IPS-18c (cell line): Measurements from ENCODE around the gene PDX1.

ENCODE experiments used
- H3K4me3 ChIP-seq: 2 replicates; pipeline ENCODE4 v1.7.0; 2013; ENCODE audit warnings: low read depth, mild to moderate bottlenecking, low read length, moderate library complexity; ENCODE audit not compliant: insufficient read depth
- H3K9me3 ChIP-seq: one replicate; pipeline ENCODE4 v1.6.1; 2013; ENCODE audit warnings: mild to moderate bottlenecking, low read length, moderate library complexity; ENCODE audit not compliant: control insufficient read depth, insufficient read depth

PDX1 gene

DNA sequence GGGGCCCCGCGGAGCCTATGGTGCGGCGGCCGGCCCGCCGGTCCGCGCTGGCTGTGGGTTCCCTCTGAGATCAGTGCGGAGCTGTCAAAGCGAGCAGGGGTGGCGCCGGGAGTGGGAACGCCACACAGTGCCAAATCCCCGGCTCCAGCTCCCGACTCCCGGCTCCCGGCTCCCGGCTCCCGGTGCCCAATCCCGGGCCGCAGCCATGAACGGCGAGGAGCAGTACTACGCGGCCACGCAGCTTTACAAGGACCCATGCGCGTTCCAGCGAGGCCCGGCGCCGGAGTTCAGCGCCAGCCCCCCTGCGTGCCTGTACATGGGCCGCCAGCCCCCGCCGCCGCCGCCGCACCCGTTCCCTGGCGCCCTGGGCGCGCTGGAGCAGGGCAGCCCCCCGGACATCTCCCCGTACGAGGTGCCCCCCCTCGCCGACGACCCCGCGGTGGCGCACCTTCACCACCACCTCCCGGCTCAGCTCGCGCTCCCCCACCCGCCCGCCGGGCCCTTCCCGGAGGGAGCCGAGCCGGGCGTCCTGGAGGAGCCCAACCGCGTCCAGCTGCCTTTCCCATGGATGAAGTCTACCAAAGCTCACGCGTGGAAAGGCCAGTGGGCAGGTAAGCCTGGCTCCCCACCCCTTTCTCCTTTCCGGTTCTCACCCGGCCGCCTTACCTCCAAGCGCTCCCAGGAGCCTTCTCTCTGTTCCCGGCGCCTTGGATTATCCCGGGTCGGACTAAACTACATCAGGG, at the start of gene PDX1:
Gene PDX1 (plus strand): TSS at position 67 of the 743 bp plus-strand sequence. CDS start 139 bp downstream, at position 206.
- peak within 1 kb of the TSS; percentile 29; the same call in 1 of the 2 replicates for H3K4me3 ChIP-seq
- H3K9me3 ChIP-seq, result peaks cover 5% of the 10 kb centered on the region

DNA sequence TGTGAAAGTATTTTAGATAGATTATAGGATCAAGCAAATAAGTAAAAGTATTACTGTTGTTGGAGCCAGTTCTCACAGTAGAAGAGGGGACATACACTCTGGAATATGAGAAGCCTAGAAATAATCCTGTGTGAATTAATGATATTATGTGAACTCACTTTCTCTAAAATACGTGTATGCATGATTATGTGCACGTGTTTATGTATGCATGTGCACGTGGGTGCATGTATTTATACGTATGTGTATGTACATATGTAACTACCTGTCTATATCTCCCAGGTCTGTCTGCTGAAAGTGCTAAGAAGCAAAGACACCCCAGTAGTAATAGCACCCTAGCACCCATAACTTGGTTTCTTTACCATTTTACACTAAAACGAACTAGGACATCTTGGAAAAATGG, 41.5 kb upstream of the PDX1 start:
- no peaks in the 10 kb centered on the region for H3K9me3 ChIP-seq
- no peak overlapping the region for H3K4me3 ChIP-seq

DNA sequence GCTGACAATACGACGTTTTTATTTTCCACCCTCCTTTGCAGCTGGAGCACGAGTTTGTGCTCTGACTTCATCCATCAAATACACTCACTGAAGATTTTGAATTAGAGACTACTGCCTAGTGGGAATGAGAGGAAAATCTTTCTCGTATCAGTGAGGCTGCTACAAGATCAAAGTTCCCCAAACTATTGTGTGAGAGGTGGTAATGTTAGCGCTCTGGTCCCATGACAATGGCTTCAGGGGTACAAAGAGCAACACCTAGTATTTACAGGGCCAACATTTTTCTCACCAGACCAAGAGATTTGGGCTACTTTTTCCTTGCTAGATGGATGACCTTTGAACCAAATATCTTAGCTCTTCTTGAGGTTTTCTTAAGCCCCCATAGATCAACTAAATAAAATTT, 30.3 kb upstream of the PDX1 start:
- Histone ChIP-seq H3K9me3 (no peaks in the 10 kb centered on the region), H3K4me3 (no peak overlapping the region)

DNA sequence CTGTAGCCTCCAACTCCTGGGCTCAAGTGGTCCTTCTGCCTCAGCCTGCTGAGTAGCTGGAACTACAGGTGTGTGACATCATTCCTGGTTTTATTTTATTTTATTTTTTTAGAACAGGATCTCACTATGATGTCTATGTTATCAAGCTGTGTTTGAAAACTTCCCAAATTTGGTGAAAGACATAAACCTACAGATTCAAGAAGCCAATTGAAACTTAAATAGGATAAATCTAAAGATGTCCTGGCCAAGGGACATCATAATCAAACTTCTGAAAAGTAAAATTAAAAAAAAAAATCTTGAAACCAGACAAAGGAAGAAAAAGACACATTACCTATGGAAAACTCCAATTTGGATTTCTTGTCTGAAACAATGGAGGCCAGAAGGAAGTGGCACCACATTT, 23.1 kb upstream of the PDX1 start:
- no peaks in the 10 kb centered on the region for H3K9me3 ChIP-seq
- no peak overlapping the region for H3K4me3 ChIP-seq

DNA sequence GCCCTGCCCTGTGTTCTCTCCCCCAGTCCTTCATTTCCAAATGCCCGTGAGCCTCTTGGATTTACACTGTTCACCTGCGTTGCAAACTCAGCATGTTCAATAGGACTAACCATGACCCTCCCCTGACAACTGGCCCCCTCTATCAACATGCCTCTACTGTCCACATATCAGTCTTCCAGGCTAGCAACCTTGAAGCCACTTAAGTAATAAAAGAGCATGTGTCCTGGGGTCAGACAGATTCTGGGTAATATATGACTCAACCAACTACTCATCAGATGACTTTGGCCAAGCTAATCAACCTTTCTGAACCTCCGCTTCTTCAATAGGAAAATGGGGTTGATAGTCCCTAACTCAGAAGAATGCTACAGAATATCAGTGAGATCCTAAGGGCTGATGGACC, 15.1 kb upstream of the PDX1 start:
- Histone ChIP-seq H3K4me3 (no peak overlapping the region), H3K9me3 (no peaks in the 10 kb centered on the region)

DNA sequence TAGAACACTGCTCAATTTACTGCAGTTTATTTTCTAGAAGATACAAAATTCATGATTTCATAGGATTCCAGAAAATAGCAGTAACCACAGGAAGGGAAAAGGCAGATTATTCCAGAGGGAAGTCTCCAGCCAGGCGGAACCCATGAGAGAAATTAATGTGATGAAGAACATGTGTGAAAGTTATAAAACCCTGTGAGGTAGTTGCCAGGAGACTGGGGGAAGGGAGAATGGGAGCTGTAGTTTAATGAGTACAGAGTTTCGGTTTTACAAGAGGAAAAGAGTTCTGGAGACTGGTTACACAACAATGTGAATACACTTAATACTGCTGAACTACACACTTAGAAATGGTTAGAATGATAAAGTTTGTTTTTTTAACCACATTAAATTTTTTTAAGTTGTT, 14.2 kb upstream of the PDX1 start:
- no peak overlapping the region for H3K4me3 ChIP-seq
- H3K9me3 ChIP-seq, result no peaks in the 10 kb centered on the region

DNA sequence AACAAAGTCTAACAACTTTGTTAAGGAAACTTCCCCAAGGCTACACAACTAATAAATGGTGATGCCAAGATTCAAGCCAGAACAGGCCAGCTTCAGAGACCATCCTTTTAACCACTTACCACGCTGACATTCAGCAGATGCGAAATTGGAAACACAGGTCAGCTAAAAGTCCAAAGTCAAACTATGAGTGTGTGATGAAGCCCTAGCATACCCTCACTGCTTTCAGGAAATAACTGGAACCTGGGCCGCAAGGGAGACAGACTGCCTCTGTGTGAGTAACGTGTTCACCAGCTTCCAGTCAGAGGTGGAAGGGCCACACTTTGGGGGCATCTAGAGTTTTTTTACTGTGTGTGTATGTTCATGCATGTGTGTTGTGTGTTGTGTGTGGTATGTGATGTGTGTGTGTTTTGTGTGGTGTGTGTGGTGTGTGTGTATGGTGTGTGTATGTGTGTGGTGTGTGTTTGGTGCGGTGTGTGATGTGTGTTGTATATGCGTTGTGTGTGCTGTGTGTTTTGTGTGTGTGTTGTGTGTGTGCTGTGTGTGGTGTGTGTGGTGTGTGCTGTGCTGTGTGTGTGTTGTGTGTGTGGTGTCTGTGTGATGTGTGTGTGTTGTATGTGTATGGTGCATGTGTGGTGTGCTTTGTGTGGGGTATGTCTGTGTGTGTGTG, 12.5 kb upstream of the PDX1 start:
- H3K9me3 ChIP-seq, result no peaks in the 10 kb centered on the region
- H3K4me3 ChIP-seq, result no peak overlapping the region

DNA sequence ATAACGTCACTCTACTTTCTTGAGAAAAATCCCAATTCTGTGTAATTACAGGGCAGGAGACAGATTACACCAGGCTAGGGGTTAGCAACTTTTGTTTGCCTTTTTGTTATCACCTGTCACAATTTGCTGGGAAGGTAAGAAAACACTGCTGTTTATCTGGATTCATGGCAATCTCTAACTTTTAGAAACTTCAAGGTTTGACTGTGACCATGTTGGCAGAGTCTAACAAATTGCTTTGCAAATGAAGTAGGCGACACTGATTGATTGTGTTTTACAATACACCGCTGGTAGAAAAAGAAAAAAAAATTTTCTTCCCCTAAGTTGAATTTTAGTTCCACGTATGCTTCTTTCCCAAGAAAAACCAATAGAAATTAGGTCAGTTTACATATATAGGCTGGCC, 10.4 kb upstream of the PDX1 start:
- H3K4me3 ChIP-seq, result no peak overlapping the region
- H3K9me3 ChIP-seq, result no peaks in the 10 kb centered on the region

DNA sequence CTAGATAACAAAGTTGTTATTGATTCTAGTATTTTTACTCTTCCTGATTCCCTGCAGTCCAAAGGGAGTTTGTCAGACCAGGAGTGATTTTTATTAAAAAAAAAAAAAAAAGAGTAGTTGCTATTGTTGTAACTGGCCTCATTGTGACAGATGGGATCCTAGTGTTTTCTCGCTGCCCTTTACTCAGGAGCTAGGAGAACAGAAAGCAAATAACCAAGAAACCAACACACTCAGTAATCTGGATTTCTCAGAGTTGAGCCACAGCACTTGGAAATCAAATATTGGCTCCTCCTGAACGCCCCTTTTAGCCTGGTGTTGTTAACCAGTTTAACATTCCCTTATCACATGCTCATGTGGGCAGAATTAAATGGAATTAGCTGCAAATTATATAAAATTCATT, 8.3 kb upstream of the PDX1 start:
- Histone ChIP-seq H3K4me3 (no peak overlapping the region), H3K9me3 (no peaks in the 10 kb centered on the region)

DNA sequence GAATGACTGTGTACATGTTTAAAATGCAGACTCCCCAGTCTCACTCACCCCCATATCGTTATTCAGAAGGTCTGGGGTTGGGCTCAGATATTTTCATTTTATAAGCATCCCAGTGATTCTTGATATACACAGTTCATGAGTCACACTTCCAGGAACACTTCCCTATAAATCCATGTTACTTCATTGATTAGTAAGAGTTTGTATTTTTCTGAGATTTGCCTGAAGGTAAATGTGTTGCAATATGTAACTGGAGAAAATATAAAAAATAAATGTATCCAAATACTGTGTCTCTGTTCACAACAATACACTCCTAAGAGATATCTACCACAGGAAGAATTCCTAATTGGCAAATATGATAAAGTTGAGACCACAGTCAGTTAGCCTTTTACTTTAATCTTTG, 6.6 kb upstream of the PDX1 start:
- no peaks in the 10 kb centered on the region for H3K9me3 ChIP-seq
- no peak overlapping the region for H3K4me3 ChIP-seq

DNA sequence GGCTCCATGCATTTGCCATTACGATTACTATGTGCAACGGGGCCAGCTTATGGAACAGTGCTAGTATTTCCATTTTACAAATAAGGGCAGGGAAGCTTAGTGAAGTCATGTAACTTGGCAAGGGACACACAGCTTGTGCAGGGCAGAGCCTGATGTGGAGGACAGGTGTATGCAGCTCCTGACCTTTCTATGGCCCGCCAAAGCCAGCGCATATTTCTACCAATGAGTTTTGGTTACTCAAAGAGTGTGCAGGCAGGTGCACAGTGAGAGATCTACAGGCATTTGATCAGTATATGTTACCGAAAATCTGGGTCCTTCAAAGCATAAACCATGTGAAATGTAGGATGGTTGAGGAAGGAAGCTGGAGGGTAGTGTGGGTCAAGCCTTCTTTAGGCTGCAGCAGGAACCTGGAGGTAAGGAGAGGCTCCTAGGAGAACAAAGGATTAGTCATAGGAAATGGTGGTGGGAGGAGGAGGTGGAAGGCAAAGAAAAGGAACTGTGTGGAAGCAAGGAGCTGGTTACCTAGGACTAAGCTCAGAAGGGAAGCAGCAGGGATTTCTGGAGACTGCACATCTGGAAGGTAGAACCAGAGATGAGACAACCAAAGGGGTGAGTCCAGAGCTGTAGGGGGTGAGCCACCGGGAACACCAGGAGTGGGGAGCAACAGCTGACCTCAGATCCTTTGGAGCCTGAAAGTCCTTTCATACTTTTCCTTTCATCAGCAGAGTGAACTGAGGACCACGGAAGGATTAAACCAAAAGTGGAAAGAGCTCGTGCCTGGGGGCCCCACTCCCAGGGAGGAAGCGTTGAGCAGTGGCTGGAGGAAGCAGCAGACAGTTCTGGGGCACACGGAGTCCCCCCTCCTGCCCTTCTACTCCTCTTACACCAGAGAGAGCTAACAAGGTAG, 4.2 kb upstream of the PDX1 start:
- no peak overlapping the region for H3K4me3 ChIP-seq
- peaks cover 3% of the 10 kb centered on the region for H3K9me3 ChIP-seq

DNA sequence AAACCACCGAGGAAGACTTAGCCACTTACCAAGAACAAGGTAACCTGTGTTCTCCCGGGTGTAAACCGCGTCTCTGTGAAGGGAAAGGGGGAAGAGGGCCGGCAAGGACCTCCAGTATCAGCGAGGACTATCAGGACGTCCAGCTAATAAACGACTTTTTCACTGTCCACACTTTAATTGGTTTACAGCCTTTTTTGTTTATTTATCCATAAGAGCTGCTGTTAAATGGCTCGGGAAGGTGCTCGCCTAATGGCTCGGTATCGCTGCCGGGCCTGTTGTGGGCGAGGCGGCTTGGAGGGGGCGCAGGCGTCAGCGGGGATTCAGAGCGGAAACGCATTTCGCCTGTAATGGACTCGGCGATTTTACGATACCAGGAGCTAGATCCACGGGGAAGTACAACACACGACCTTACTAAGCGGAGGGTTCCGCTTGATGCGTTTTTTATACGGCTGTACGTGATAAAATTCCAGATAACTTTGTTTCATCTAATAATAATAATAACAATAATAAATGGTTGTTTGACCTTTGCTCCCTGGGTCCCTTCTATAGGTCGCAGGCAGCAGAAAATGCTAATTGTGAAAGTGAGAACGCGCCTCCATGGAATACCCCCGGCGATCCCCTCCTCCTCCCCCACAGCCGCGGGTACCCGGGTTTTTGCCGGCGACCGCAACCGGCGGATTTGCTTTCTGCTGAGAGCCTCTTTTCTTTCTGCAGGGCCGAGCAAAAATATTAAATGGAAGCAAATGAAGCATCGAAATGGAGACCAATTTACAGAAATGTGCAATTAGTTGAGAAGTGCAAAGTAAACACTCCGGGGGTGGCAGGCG, 2.5 kb upstream of the PDX1 start:
- H3K9me3 ChIP-seq, result peaks cover 3% of the 10 kb centered on the region
- H3K4me3 ChIP-seq, result no peak overlapping the region; the same call in 1 of the 2 replicates

DNA sequence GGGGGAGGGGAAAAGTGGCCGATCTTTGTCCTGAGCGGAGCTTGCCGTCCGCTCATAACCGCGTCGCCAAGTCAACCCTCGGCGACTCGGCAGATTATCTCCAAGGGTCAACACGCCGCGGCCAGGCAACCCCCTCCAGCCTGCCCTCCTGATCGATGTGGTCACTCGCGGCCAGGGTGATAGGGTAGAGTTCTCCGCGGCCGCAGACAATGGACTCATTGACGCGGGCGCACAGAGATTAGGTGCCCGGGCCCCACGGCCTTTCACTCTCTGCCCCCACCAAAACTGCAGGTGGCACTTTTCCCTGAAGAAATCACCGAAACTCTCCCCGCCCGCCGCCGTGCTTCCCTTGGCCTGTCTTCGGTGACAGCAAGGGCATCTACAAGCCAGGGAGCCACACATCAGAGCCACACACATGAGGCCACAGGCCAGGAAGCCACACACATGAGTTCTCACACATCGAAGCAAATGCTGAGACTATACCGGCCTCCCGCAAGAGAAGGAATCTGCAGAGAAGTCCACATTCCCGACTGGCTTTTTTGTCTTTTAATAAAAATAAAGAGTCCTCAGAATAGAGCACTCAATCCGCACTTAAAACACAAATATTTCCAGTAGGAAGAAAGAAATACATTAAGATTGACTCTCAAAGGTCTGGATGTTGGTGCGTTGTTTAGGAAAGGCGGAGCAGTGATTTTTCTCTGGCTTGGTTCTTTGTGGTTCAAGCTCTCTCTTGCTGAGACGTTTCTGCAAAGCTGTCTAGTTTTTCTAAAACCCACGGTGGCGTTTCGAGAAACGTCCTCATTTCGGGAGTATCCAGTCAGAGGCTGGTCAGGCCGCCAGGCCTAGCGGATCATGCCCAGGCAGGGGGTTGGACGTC, 1.5 kb upstream of the PDX1 start:
- H3K9me3 ChIP-seq, result peaks cover 3% of the 10 kb centered on the region
- H3K4me3 ChIP-seq, result no peak overlapping the region

DNA sequence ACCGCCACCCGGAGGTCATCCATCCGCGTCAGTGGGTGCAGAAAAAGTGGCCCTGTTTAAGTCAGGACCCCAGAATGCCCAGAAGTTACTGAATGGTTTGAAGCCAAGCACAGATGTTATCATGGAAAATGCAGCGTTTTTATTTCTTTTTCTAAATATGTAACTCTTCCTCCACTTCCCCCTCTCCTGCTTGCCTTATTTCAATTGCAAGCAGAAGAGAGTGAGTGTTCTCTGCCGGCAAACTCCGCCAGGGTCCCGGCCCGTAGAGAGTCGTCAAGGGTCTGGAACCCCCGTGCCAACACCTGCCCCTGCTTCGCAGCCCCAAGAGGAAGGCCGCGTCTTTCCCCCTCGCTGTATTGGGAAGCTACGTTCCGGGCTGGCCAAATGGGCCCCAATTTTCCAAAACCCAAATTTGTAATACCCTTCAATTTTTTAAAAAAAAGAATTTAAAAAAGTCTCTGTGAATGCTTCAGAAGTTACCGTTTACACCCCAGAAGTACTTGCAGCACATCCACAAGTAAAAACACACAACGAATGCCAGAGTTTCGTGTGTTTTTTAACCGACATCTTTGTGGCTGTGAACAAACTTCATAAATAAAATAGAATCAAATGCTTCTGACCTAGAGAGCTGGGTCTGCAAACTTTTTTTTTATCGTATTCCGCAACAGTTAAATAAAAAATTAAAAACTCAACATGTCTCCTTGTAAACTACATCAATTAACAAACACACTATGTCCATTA, 712 bp upstream of the PDX1 start:
- no peak overlapping the region for H3K4me3 ChIP-seq
- peaks cover 3% of the 10 kb centered on the region for H3K9me3 ChIP-seq

DNA sequence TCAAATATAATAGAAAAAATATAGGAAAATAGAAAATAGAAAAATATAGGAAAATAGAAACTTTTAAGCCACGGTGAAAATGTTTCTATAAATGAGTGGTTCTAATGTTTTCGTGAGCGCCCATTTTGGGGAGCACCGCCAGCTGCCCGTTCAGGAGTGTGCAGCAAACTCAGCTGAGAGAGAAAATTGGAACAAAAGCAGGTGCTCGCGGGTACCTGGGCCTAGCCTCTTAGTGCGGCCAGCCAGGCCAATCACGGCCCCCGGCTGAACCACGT, 204 bp upstream of the PDX1 start:
- Histone ChIP-seq H3K9me3 (peaks cover 5% of the 10 kb centered on the region), H3K4me3 (no peak overlapping the region)
